CD4-positive, alpha-beta T cell treated with Interleukin-17A for 4 hours (primary cell): ENCODE results near the gene MAJIN.
"Not testable (repeated sequence)": the region's sequence is repeated elsewhere in the genome, so short reads cannot be mapped to it uniquely, and the experiment has no call there.

ENCODE experiments used
- DNase-seq: peaks from one replicate; pipeline ENCODE4 v3.0.0-alpha.2; 2020; ENCODE audit warnings: mixed read lengths

Gene MAJIN

GRCh38 chr11:64989416-64989815 is 17.5 kb upstream of the MAJIN start:
- no peak for DNase-seq

- no peak for DNase-seq
Observed at GRCh38 chr11:64987998-64988854, 16.3 kb upstream of the MAJIN start.

GRCh38 chr11:64983339-64983738 is 11.4 kb upstream of the MAJIN start:
- DNase-seq: not testable (repeated sequence)

- no peak for DNase-seq
Observed at GRCh38 chr11:64976651-64977050, 4.7 kb upstream of the MAJIN start.

GRCh38 chr11:64974124-64974523 is 2.2 kb upstream of the MAJIN start:
- no peak for DNase-seq

GRCh38 chr11:64970731-64971151 is 1.2 kb downstream of the MAJIN start:
- peak; percentile 25 for DNase-seq

- no peak for DNase-seq
Observed at GRCh38 chr11:64969209-64969608, 2.7 kb downstream of the MAJIN start.

GRCh38 chr11:64967375-64967774 is 4.5 kb downstream of the MAJIN start:
- no peak for DNase-seq

- no peak for DNase-seq
Observed at GRCh38 chr11:64963072-64963631, 8.8 kb downstream of the MAJIN start.

- DNase-seq: no peak
Observed at GRCh38 chr11:64960719-64961118, 11.2 kb downstream of the MAJIN start.

GRCh38 chr11:64959498-64959897 is 12.4 kb downstream of the MAJIN start:
- no peak for DNase-seq

- DNase-seq: no peak
Observed at GRCh38 chr11:64954201-64954600, 17.7 kb downstream of the MAJIN start.

- no peak for DNase-seq
Observed at GRCh38 chr11:64951529-64951928, 20.4 kb downstream of the MAJIN start.

- DNase-seq: no peak
Observed at GRCh38 chr11:64947208-64947814, 24.6 kb downstream of the MAJIN start.

GRCh38 chr11:64936539-64936938 is 35.4 kb downstream of the MAJIN start:
- no peak for DNase-seq

GRCh38 chr11:64935359-64936081 is 36.4 kb downstream of the MAJIN start, which contains the start of gene GPHA2:
GPHA2 (minus strand) TSS chr11:64935893; CDS start chr11:64935460, 433 bp downstream.
- DNase-seq: no peak

- DNase-seq: no peak
Observed at GRCh38 chr11:64934682-64935358, 37.1 kb downstream of the MAJIN start.

GRCh38 chr11:64933935-64934681 is 37.8 kb downstream of the MAJIN start:
- no peak for DNase-seq

- DNase-seq: no peak
Observed at GRCh38 chr11:64933213-64933934, 38.5 kb downstream of the MAJIN start.

- no peak for DNase-seq
Observed at GRCh38 chr11:64932324-64932723, 39.6 kb downstream of the MAJIN start.

- no peak for DNase-seq
Observed at GRCh38 chr11:64931290-64931689, 40.6 kb downstream of the MAJIN start.
